ENCODE data around the gene SLC39A12. TPM values are rescaled to one million over a fixed set of nuclear protein-coding genes. Genes with fewer than 3 reads are reported as not detected.

Gene SLC39A12
- polyA plus RNA-seq, 1 donor from 2014 or later, result not detected

Other genes starting within 250 kb of the SLC39A12 start
- 0.10 TPM in 1 of 2 replicates, not detected in the other for gene TMEM236, start 199.7 kb upstream of the SLC39A12 start, polyA plus RNA-seq
- 0.12 TPM in 1 of 2 replicates, not detected in the other for gene MRC1, start 142.6 kb upstream of the SLC39A12 start, polyA plus RNA-seq
- gene CACNB2, start 188.5 kb downstream of the SLC39A12 start, polyA plus RNA-seq, result 14.3 and 16.4 TPM in 2 replicates

Data from neural cell (in vitro differentiated cells).